Suprapubic skin (tissue), 4 donors: ENCODE measurements around the gene EMD. TPM values are rescaled to one million over a fixed set of nuclear protein-coding genes. Genes with fewer than 3 reads are reported as not detected.

Experiments used
- DNase-seq, 2 donors: peaks; one replicate each; pipeline ENCODE4 v3.0.0-alpha.2; 2019; ENCODE audit warnings: low spot score in 2 of 2
- H3K27ac ChIP-seq: fragments of 200-600 bp; sonication (generic); one replicate; pipeline ENCODE4 v1.5.1; 2019
- H3K27me3 ChIP-seq: fragments of 200-600 bp; sonication (generic); one replicate; pipeline ENCODE4 v1.5.1; 2019
- H3K36me3 ChIP-seq: fragments of 200-600 bp; sonication (generic); one replicate; pipeline ENCODE4 v1.5.1; 2019
- H3K4me1 ChIP-seq: fragments of 200-600 bp; sonication (generic); one replicate; pipeline ENCODE4 v1.5.1; 2019
- H3K4me3 ChIP-seq: fragments of 200-600 bp; sonication (generic); one replicate; pipeline ENCODE4 v1.5.1; 2019; ENCODE audit warnings: mild to moderate bottlenecking
- H3K9me3 ChIP-seq: fragments of 200-600 bp; sonication (generic); one replicate; pipeline ENCODE4 v1.5.1; 2019
- EP300 ChIP-seq: sonication (generic); formaldehyde crosslinking; IDR thresholded peaks from one replicate; pipeline ENCODE4 v1.6.1; 2017; ENCODE audit warnings: antibody characterized with exemption
- POLR2A ChIP-seq, 2 donors: fragments of 450-650 bp; IDR thresholded peaks; one replicate each; pipeline ENCODE4 v1.6.1; 2017; ENCODE audit warnings: antibody characterized with exemption in 2 of 2, mild to moderate bottlenecking in 2 of 2, moderate library complexity in 2 of 2
- POLR2AphosphoS5 ChIP-seq, 3 donors: sonication (generic); formaldehyde crosslinking; IDR thresholded peaks; one replicate each; pipeline ENCODE4 v1.6.1; 2017; ENCODE audit warnings: antibody characterized with exemption in 3 of 3
- WGBS: methylation state at CpG from one replicate; pipeline ENCODE4 v1.1.5; 2018; 5-methylcytosine and 5-hydroxymethylcytosine counted together
- total RNA-seq, 4 donors: library from RNA; depleted of rRNA; stranded (reverse); fragments of >200 nt; gene quantifications; one replicate each; pipeline ENCODE4 v1.1.0, GENCODE V29; 2016
- TF ChIP-seq, protein P1 (sequence below), 2 donors: fragments of 200-600 bp in 1 of 2; fragments of 450-650 bp in 1 of 2; sonication (generic) in 1 of 2; IDR thresholded peaks; one replicate each; pipeline ENCODE4 v1.5.1; 2016 to 2019; ENCODE audit warnings: antibody characterized with exemption in 2 of 2, mild to moderate bottlenecking in 1 of 2, moderate library complexity in 1 of 2

EMD gene
- total RNA-seq, 4 donors from 2014 or later: 34.4 to 57.0 (median 53.0) TPM

DNA sequence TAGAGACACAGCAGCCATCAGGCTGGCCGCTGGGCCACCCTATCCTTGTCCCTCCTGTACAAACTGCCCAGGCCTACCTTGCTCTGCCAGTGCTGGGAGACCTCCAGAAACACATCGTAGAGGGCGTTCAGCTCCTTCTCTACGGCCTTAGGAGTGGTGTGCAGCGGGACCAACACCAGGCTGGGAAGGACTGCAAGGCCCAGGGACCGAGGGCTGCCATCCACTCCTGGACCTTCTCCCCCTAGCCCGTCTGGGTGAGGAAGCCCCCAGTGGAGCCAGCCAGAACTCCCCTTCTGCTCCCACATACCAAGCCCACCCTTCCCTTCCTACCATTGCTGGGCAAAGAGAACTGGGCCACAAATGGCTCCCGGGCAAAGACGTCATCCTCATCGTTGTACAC is 24.1 kb downstream of the EMD start:
- H3K4me1 ChIP-seq: peaks cover 28% of the 10 kb centered on the region
- WGBS: 100% methylated on average over 3 of the region's 10 CpGs

DNA sequence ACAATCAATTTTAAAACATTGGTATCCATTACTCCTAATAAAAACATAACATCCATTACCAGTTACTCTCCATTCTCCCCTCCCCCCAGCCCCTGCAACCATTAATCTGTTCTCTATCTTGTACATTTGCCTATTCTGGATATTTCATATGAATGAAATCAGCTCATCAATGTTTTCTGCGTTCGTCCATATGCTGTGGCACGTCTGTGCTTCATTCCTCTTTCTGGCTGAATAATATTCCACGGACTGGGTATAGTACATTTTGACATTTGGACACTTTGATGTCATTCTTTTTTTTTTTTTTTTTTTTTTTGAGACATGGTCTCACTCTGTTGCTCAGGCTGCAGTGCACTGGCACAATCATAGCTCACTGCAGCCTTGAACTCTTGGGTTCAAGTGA is 24.8 kb downstream of the EMD start:
- Histone ChIP-seq H3K4me1 (peaks cover 28% of the 10 kb centered on the region), H3K27ac (no peak overlapping the region), H3K9me3 (no peaks in the 10 kb centered on the region), H3K4me3 (no peak overlapping the region), H3K27me3 (no peaks in the 10 kb centered on the region), H3K36me3 (peaks cover 8% of the 10 kb centered on the region)
- WGBS: 83% methylated on average over 4 of the region's 4 CpGs
- no peak for DNase-seq
- no peak for TF ChIP-seq EP300
- TF ChIP-seq, protein P1, sequence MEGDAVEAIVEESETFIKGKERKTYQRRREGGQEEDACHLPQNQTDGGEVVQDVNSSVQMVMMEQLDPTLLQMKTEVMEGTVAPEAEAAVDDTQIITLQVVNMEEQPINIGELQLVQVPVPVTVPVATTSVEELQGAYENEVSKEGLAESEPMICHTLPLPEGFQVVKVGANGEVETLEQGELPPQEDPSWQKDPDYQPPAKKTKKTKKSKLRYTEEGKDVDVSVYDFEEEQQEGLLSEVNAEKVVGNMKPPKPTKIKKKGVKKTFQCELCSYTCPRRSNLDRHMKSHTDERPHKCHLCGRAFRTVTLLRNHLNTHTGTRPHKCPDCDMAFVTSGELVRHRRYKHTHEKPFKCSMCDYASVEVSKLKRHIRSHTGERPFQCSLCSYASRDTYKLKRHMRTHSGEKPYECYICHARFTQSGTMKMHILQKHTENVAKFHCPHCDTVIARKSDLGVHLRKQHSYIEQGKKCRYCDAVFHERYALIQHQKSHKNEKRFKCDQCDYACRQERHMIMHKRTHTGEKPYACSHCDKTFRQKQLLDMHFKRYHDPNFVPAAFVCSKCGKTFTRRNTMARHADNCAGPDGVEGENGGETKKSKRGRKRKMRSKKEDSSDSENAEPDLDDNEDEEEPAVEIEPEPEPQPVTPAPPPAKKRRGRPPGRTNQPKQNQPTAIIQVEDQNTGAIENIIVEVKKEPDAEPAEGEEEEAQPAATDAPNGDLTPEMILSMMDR (IDR thresholded peaks at IDR 0.05): no peak

More for the DNA sequence above, 24.1 kb downstream of the EMD start:
- no peak for TF ChIP-seq POLR2AphosphoS5 (IDR thresholded peaks at IDR 0.05)
- TF ChIP-seq, protein P1 (IDR thresholded peaks at IDR 0.05): no peak
- Histone ChIP-seq H3K27me3 (no peaks in the 10 kb centered on the region), H3K36me3 (peaks cover 8% of the 10 kb centered on the region), H3K9me3 (no peaks in the 10 kb centered on the region), H3K4me3 (no peak overlapping the region), H3K27ac (no peak overlapping the region)
- no peak for DNase-seq

- Histone ChIP-seq H3K27me3 (no peaks in the 10 kb centered on the region), H3K27ac (no peak overlapping the region), H3K4me1 (peaks cover 21% of the 10 kb centered on the region), H3K9me3 (no peaks in the 10 kb centered on the region), H3K4me3 (no peak overlapping the region), H3K36me3 (peaks cover 7% of the 10 kb centered on the region)
- WGBS: 91% methylated on average over 14 of the region's 16 CpGs
- DNase-seq: no peak
- no peak for TF ChIP-seq EP300
- TF ChIP-seq, protein P1 (IDR thresholded peaks at IDR 0.05): no peak
- no peak for TF ChIP-seq POLR2A (IDR thresholded peaks at IDR 0.05)
- no peak for TF ChIP-seq POLR2AphosphoS5 (IDR thresholded peaks at IDR 0.05)
Observed at GRCh38 chrX:154404625-154405192, 25.6 kb downstream of the EMD start.

DNA sequence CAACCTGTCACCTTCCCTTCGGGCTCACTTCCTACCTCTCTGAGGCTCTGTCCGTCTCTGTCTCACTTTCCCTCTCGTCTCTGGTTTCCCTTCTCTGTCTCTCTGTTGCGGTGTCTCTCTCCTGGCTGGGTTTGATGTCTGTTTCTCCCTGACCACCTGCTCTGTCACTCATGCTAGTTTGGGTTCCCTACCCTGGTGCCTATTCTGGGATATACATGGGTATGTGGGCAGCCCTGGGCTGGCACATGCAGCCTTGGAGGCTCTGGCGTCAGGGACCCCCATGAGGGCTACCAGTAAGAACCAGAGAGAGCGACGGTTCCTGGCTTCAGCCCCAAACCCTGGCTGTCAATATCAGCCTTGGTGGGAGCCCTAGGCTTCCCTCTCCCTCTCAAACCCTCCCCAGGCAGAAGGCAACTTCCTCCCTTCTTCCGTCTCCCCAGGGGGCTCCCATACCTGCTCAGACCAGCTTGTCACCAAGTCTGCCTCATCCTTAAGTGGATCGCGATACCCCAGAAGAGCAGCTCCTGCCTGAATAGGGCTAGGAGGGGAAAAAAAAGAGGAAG is 29.6 kb downstream of the EMD start:
- DNase-seq: no peak
- H3K4me1 ChIP-seq: peaks cover 12% of the 10 kb centered on the region
- H3K9me3 ChIP-seq: no peaks in the 10 kb centered on the region
- H3K4me3 ChIP-seq: peak overlapping the region; percentile 39
- H3K27me3 ChIP-seq: no peaks in the 10 kb centered on the region
- no peak overlapping the region for H3K27ac ChIP-seq
- WGBS: 75% methylated on average over 10 of the region's 10 CpGs
- no peaks in the 10 kb centered on the region for H3K36me3 ChIP-seq
- TF ChIP-seq, protein P1 (IDR thresholded peaks at IDR 0.05): no peak
- TF ChIP-seq POLR2AphosphoS5 (IDR thresholded peaks at IDR 0.05) (no peak), POLR2A (IDR thresholded peaks at IDR 0.05) (no peak), EP300 (no peak)

GRCh38 chrX:154409222-154409871 is 30.3 kb downstream of the EMD start, which contains the start of gene DNASE1L1:
TSS of gene DNASE1L1 (minus strand) at chrX:154409254. CDS start at chrX:154405568, 3,686 bp downstream.
- TF ChIP-seq EP300 (no peak), POLR2A (IDR thresholded peaks at IDR 0.05) (no peak), POLR2AphosphoS5 (IDR thresholded peaks at IDR 0.05) (no peak)
- TF ChIP-seq, protein P1 (IDR thresholded peaks at IDR 0.05): no peak
- Histone ChIP-seq H3K36me3 (no peaks in the 10 kb centered on the region), H3K27ac (peak within 1 kb of the TSS; percentile 60), H3K27me3 (no peaks in the 10 kb centered on the region), H3K4me1 (peaks cover 12% of the 10 kb centered on the region), H3K4me3 (peak within 1 kb of the TSS; percentile 39), H3K9me3 (no peaks in the 10 kb centered on the region)
- 53% methylated on average over 22 of the region's 26 CpGs for WGBS
- peak; percentile 90 for DNase-seq
